GM21529 (cell line): Measurements from ENCODE around the gene PCDHA1.

Experiments
- ATAC-seq: cut with Tn5 transposase; IDR thresholded peaks from one replicate; pipeline ENCODE4 v1.9.1; 2021; ENCODE audit not compliant: unreplicated experiment

PCDHA1 gene

GRCh38 chr5:140916325-140916724, 130.4 kb downstream of the PCDHA1 start:
- no peak for ATAC-seq

GRCh38 chr5:140923601-140924000, 137.7 kb downstream of the PCDHA1 start:
- no peak for ATAC-seq

GRCh38 chr5:140925806-140926442, 140.0 kb downstream of the PCDHA1 start, which contains the start of gene PCDHAC1:
PCDHAC1 (plus strand) TSS chr5:140926299; CDS start chr5:140926893, 594 bp downstream.
- no peak for ATAC-seq

GRCh38 chr5:140926443-140927227, 140.7 kb downstream of the PCDHA1 start:
- ATAC-seq: no peak

- ATAC-seq: no peak
Measured at GRCh38 chr5:140927228-140927573, 141.3 kb downstream of the PCDHA1 start.

GRCh38 chr5:140934964-140935606, 149.1 kb downstream of the PCDHA1 start:
- ATAC-seq: no peak

GRCh38 chr5:140946578-140946977, 160.6 kb downstream of the PCDHA1 start:
- no peak for ATAC-seq

GRCh38 chr5:140951636-140952035, 165.7 kb downstream of the PCDHA1 start:
- no peak for ATAC-seq

- ATAC-seq: no peak
Measured at GRCh38 chr5:140953234-140953633, 167.3 kb downstream of the PCDHA1 start.

GRCh38 chr5:140962190-140962589, 176.2 kb downstream of the PCDHA1 start:
- ATAC-seq: no peak

GRCh38 chr5:140964356-140964755, 178.4 kb downstream of the PCDHA1 start:
- no peak for ATAC-seq

GRCh38 chr5:140965905-140966292, 180.0 kb downstream of the PCDHA1 start:
- no peak for ATAC-seq

GRCh38 chr5:140966293-140967225, 180.6 kb downstream of the PCDHA1 start, which contains the start of gene PCDHAC2:
PCDHAC2 (plus strand) TSS chr5:140966476; CDS start chr5:140966767, 291 bp downstream.
- ATAC-seq: no peak

- no peak for ATAC-seq
Measured at GRCh38 chr5:140967226-140967893, 181.4 kb downstream of the PCDHA1 start.

- ATAC-seq: no peak
Measured at GRCh38 chr5:140969880-140970279, 183.9 kb downstream of the PCDHA1 start.

GRCh38 chr5:140973550-140973949, 187.6 kb downstream of the PCDHA1 start:
- ATAC-seq: no peak

GRCh38 chr5:140977003-140977402, 191.1 kb downstream of the PCDHA1 start:
- ATAC-seq: no peak

GRCh38 chr5:140978260-140978659, 192.3 kb downstream of the PCDHA1 start:
- ATAC-seq: no peak

GRCh38 chr5:140978983-140979382, 193.0 kb downstream of the PCDHA1 start:
- no peak for ATAC-seq

GRCh38 chr5:140982083-140982716, 196.3 kb downstream of the PCDHA1 start:
- ATAC-seq: no peak
